RWPE1 (cell line): ENCODE data around the gene HMGB1.

Experiments used
- CTCF ChIA-PET: fragments of 350-600 bp; sonication (Branson Sonifier 250); formaldehyde crosslinking; extraction: SDS; loops from one replicate; lab custom pipeline; 2021; lab: Yijun Ruan, JAX
- POLR2A ChIA-PET: fragments of 400-600 bp; formaldehyde crosslinking; extraction: SDS; loops from one replicate; lab custom pipeline; 2020; ENCODE audit warnings: antibody characterized with exemption; ENCODE audit not compliant: low non-redundant PET; lab: Yijun Ruan, JAX
- DNase-seq: peaks from one replicate; pipeline ENCODE4 v3.0.0; 2012; ENCODE audit warnings: low spot score
- H3K27ac ChIP-seq: fragments of 450-650 bp; 2 replicates; pipeline ENCODE4 v1.5.1; 2017
- TF ChIP-seq, protein P1 (sequence below): fragments of 450-650 bp; conservative IDR thresholded peaks from 2 replicates; pipeline ENCODE4 v1.5.1; 2017; ENCODE audit warnings: low read depth, mild to moderate bottlenecking

Gene HMGB1

DNA sequence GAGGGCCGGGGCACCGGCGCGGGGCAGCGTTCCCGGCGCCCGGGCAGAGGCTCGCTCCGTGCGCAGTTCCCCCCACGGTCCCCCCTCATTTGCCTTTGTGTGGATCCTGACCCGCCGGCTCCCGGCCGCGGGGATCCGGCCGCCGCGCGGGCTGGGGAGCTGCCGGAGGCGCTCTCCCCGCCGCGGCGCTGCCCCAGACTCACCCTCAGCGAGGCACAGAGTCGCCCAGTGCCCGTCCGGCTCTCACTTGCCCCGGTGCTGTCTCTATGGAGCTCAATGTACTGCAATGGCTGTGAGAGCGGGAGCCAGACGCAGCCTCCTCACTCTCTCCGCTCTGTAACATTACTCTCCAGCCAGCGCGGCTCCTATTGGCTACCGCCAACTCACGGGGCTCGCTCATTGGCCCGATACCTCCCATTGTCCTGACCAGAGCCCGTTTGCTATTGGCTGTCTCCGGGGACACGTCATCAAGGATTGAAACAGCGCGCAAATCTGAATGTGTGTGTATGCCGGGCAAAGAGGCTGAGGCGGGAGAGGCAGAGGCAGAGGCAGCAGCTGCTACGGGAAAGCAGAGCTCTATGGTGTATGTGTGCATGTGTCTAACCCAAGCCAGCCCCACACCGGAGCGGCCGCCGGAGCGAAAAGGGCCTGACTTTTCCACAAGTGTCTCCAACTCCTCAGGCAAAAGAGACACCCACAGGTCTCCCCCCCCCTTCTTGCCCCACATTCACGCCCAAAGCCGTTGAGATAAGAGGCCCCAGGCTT is at the start of gene HMGB1:
Gene HMGB1, minus strand, starts transcription at position 344 of the 765 bp plus-strand sequence. CDS start 2,256 bp downstream, outside the sequence.
- DNase-seq: peak; percentile 99
- TF ChIP-seq, protein P1, sequence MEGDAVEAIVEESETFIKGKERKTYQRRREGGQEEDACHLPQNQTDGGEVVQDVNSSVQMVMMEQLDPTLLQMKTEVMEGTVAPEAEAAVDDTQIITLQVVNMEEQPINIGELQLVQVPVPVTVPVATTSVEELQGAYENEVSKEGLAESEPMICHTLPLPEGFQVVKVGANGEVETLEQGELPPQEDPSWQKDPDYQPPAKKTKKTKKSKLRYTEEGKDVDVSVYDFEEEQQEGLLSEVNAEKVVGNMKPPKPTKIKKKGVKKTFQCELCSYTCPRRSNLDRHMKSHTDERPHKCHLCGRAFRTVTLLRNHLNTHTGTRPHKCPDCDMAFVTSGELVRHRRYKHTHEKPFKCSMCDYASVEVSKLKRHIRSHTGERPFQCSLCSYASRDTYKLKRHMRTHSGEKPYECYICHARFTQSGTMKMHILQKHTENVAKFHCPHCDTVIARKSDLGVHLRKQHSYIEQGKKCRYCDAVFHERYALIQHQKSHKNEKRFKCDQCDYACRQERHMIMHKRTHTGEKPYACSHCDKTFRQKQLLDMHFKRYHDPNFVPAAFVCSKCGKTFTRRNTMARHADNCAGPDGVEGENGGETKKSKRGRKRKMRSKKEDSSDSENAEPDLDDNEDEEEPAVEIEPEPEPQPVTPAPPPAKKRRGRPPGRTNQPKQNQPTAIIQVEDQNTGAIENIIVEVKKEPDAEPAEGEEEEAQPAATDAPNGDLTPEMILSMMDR: no peak
- peak within 1 kb of the TSS; percentile 96 for H3K27ac ChIP-seq
- CTCF ChIA-PET: interaction anchor here (0.6 to 1.1 kb wide), 2 partner anchors 579 to 621 kb away, joined by 3 to 4 read pairs; no protein-coding TSS in a partner anchor
- POLR2A ChIA-PET: interaction anchor here (0.7 to 0.8 kb wide), 3 partner anchors 86 to 386 kb away, joined by 3 read pairs; no protein-coding TSS in a partner anchor

DNA sequence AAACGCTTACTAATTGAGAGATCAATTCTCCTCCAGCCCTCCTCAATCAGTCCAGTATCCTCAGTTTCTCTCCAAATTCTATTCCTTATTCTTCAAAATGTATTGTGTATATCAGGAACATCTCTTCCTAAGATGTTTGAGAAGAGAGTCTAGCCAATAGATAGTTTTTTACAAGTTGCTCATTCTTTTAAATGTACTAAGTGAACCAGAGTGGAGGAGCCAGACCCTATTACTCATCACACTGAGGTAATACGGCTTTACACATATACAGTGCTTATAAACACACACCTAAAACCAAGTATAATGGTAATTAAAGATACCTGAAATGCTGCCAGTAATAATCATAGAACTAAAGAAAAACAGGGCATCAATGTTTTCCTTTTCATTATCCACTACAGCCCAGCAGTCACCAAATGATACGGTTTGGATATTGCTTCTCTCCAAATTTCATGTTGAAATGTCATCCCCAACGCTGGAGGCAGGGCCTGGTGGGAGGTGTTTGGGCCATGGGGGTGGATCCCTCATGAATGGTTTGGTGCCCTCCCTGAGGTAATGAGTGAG is 45.2 kb upstream of the HMGB1 start:
- no peak for DNase-seq
- TF ChIP-seq, protein P1: no peak
- POLR2A ChIA-PET: no interaction called here
- no peak overlapping the region for H3K27ac ChIP-seq
- CTCF ChIA-PET: no interaction called here

DNA sequence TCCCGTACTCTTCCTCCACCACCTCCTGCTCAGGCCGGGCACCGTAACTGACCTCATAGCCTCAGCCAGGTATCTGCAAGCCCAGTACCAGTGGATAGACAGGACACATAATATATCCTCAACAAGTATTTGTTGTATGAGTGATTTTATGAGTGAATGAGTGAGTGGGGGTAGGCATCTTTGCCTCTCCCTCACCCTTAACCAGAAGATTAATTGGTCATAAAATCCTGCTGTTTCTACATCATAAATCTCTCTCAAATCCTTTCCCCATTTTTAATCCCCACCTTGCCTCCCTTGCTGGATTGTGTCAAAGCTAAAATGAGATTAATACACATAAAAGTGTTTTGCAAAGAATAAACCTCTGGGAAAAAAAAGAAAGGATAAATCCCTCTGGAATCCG is 44.4 kb upstream of the HMGB1 start:
- no peak for DNase-seq
- H3K27ac ChIP-seq: no peak overlapping the region
- ChIA-PET CTCF (interaction anchor here (0.6 kb wide), 1 partner anchor 1991 kb away, joined by 4 read pairs; no protein-coding TSS in a partner anchor), POLR2A (no interaction called here)
- TF ChIP-seq, protein P1: no peak

DNA sequence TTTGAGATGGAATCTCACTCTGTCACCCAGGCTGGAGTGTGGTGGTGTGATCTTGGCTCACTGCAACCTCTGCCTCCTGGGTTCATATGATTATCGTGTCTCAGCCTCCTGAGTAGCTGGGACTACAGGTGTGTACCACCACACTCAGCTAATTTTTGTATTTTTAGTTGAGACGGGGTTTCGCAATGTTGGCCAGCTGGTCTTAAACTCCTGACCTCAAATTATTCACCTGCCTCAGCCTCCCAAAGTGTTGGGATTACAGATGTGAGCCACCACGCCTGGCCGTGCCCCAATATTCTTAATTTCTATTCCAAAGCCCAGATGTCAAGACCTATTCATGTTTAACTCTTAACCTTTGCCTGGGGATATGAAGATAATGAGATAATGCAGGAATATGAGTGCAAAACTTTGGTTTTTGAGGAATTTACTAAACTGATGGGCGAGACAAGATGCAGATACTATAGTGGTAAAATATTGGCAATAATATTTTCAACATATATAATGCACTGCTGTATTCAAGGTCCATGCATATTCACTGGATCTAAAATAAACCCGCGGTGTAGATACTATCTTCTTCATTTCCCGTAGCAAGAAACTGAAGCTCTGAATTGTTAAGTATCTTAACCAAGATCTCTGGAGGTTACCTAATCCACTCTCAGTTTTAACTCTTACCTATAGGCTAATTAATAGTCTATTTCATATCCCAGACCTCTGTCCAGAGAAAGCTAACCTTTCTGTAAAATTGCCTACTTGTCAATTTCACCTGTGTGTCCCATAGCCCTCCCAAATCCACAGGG is 43.7 kb upstream of the HMGB1 start:
- TF ChIP-seq, protein P1: no peak
- ChIA-PET CTCF (interaction anchor here (0.6 kb wide), 1 partner anchor 1991 kb away, joined by 4 read pairs; no protein-coding TSS in a partner anchor), POLR2A (no interaction called here)
- DNase-seq: no peak
- no peak overlapping the region for H3K27ac ChIP-seq

DNA sequence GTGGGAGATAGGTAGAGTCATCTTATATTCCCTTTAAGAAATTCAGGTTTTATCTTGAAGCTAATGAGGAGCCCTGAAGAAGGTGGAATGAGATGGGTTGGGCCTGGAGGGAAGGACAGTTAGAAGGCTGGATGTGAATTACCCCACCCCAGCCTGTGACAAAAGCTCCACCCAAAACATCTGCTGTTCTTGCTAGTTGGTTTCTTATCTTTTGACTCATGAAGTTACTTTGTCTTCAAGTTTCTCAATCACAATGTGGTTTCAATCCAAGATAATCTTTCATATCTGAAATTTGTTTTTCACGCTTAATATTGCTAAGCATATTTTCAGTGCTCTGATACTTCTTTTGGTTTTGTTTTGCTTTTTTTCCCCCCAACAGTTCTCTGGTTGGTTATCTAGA is 38.3 kb upstream of the HMGB1 start:
- H3K27ac ChIP-seq: no peak overlapping the region
- DNase-seq: no peak
- CTCF ChIA-PET: interaction anchor here (0.7 kb wide), 1 partner anchor 430 kb away, joined by 3 read pairs; no protein-coding TSS in a partner anchor

More for the DNA sequence above, 38.3 kb upstream of the HMGB1 start:
- POLR2A ChIA-PET: no interaction called here
- TF ChIP-seq, protein P1: no peak
